Vagina (tissue), 2 donors: ENCODE data around the gene OLFM1.

Experiments used
- CTCF ChIP-seq, 3 experiments: fragments of 450-650 bp in 2 of 3; fragments of 200-600 bp in 1 of 3; sonication (generic) in 1 of 3; IDR thresholded peaks; one replicate each; pipeline ENCODE4 v1.5.1; 2017 to 2019; ENCODE audit warnings: antibody characterized with exemption in 3 of 3, mild to moderate bottlenecking in 2 of 3, moderate library complexity in 2 of 3
- POLR2A ChIP-seq, 2 donors: fragments of 450-650 bp; IDR thresholded peaks; one replicate each; pipeline ENCODE4 v1.6.1; 2017; ENCODE audit warnings: antibody characterized with exemption in 2 of 2, mild to moderate bottlenecking in 2 of 2, moderate library complexity in 2 of 2

- TF ChIP-seq CTCF (IDR thresholded peaks at IDR 0.05), result no peak
- no peak for TF ChIP-seq POLR2A (IDR thresholded peaks at IDR 0.05)
Observed at GRCh38 chr9:135165756-135166519, 78.5 kb downstream of the OLFM1 start.
